Activated naive CD8-positive, alpha-beta T cell treated with anti-CD3 and anti-CD28 coated beads for 36 hours (primary cell): Measurements from ENCODE around the gene TMEM169. TPM values are rescaled to one million over a fixed set of nuclear protein-coding genes. Genes with fewer than 3 reads are reported as not detected.
A peak's percentile ranks its signal among the peaks of the same experiment; 100 is the strongest.

Experiments used
- DNase-seq: peaks from one replicate; pipeline ENCODE4 v3.0.0; 2021
- H3K27ac Mint-ChIP-seq: one replicate; pipeline ENCODE4 v1.8.0; 2022; ENCODE audit warnings: mild to moderate bottlenecking, moderate library complexity, mixed read lengths
- H3K27me3 Mint-ChIP-seq: one replicate; pipeline ENCODE4 v1.8.0; 2022; ENCODE audit warnings: mild to moderate bottlenecking, mixed read lengths
- H3K36me3 Mint-ChIP-seq: one replicate; pipeline ENCODE4 v1.8.0; 2021; ENCODE audit warnings: mild to moderate bottlenecking, mixed read lengths
- H3K4me1 Mint-ChIP-seq: one replicate; pipeline ENCODE4 v1.8.0; 2021; ENCODE audit warnings: mixed read lengths
- H3K4me3 Mint-ChIP-seq: one replicate; pipeline ENCODE4 v1.8.0; 2022; ENCODE audit warnings: mild to moderate bottlenecking, moderate library complexity, mixed read lengths
- H3K9me3 Mint-ChIP-seq: one replicate; pipeline ENCODE4 v1.8.0; 2022; ENCODE audit warnings: mixed read lengths
- total RNA-seq, 2 experiments: library from RNA; stranded (reverse); gene quantifications; one replicate each; pipeline ENCODE4 v1.2.3, GENCODE V29; 2021

The TMEM169 gene
- total RNA-seq, 2 experiments from 2014 or later = 0.40 to 0.41 TPM

DNA sequence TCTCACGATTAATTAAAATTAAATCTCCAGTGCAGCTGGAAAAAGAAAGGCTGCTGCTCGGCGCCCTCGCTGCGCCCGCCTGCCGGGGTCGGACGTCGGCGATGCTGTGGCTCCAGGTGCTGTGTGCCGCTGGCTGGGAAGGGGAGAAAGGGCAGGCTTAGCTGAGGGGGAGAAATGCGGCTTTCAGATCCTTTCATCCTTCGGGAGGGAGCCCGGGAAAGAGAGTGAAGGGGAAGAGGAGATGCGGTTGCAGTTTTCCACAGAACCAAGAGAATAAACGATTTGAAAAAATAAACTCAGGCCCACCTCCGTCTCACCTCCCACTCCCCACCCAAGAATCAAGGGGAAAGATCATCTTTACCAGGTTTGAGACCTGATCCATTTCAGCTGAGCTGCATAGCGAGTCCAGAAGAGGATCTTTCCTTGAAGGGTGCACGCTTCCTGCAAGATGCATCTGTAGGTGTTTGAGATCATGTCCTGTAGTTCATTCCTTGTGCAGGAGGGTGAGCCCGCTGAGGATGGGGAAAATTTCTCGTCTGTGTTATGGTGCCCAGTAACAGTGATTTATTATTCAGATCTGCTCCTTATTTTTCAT lies 495 bp downstream of the TMEM169 start:
- peak overlapping the region; percentile 97 for H3K4me3 Mint-ChIP-seq
- DNase-seq = peak; percentile 19
- H3K4me1 Mint-ChIP-seq = peaks cover 39% of the 10 kb centered on the region
- H3K36me3 Mint-ChIP-seq = peaks cover 2% of the 10 kb centered on the region
- peaks cover 5% of the 10 kb centered on the region for H3K9me3 Mint-ChIP-seq
- H3K27ac Mint-ChIP-seq = peak overlapping the region; percentile 82
- H3K27me3 Mint-ChIP-seq = no peaks in the 10 kb centered on the region

DNA sequence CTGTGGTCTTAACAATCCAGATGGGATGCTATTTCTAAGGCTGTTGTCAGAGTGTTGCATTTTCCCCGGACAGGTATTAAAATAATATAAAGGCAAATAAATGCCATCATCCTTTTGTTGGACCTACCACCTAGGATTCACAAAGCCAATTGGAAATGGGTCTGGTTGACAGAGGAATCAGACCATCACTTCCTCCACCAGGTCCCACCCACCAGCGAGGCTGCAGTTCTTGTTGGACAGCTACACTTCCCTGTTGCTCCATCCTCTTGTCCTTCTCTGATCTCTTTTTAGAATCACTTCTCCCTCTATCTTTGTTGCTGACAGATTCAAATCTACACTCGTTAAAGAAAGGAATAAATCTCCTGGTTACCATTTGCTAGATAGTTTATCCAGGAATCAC lies 1.1 kb downstream of the TMEM169 start:
- Mint-ChIP-seq H3K27ac (peak overlapping the region; percentile 82), H3K36me3 (peaks cover 2% of the 10 kb centered on the region)
- no peak for DNase-seq

DNA sequence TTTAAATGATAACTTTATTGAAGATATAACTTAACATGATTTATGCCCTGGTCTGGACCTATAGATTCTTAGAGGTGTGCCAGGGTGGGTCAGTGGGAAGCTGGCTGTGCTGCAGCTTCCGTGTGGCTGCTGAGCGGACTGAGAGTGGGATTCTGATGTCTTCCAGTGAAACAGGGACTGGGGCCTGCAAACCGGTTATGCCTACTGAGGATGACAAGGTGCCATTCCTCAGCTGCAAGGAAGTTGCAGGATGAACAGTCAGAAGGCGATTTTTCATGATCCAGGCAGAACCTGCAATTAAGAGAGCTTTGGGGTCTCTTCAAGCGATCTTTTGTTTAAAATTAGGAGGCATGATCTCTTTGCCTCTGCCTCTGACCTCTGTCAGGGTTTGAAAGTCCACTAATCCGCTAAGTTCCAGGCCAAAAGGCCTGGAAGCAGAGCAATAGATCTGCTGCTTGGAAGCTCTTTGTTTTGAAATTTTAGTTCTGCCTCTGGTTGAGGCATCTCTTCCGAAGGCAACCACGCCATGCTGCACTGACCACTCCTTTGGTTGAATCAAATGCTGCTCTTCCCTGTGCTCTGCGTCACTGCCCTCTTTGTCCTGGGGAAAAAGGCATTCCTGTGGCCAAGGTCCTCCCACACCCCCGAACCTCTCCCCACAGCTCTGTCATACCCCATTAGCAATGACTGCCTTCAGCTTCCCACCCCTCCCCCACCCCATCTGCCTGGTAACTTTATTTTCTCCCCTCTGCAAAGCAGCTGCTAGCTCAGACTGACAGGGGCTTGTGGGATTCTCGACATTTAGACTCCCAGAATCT lies 2.0 kb downstream of the TMEM169 start:
- H3K4me1 Mint-ChIP-seq = peaks cover 39% of the 10 kb centered on the region
- peaks cover 5% of the 10 kb centered on the region for H3K9me3 Mint-ChIP-seq
- H3K27me3 Mint-ChIP-seq = no peaks in the 10 kb centered on the region
- peaks cover 2% of the 10 kb centered on the region for H3K36me3 Mint-ChIP-seq
- peak overlapping the region; percentile 62 for H3K27ac Mint-ChIP-seq
- no peak for DNase-seq
- H3K4me3 Mint-ChIP-seq = no peak overlapping the region

More for the DNA sequence above, 1.1 kb downstream of the TMEM169 start:
- H3K9me3 Mint-ChIP-seq = peaks cover 5% of the 10 kb centered on the region
- no peaks in the 10 kb centered on the region for H3K27me3 Mint-ChIP-seq
- H3K4me3 Mint-ChIP-seq = peak overlapping the region; percentile 97
- peaks cover 39% of the 10 kb centered on the region for H3K4me1 Mint-ChIP-seq

DNA sequence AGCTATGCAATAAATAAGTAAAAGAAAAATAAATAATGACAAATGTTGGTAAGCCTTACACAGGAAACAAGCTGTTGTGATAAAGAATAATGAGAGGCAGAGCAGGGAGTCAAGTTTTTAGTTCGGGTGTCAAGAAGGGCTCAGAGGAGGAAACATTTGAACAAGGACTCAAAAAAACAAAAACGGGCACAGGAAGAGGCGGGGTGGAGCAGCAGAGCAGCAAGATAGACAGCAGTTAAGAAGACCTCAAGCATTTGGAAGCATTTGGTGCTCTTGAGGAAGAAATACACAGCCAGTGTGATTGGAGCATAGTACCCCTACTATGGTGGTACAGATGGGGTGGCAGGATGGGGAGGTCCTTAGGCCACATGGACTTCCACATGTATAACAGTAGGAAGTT lies 2.8 kb downstream of the TMEM169 start:
- DNase-seq = no peak
- Mint-ChIP-seq H3K9me3 (peaks cover 5% of the 10 kb centered on the region), H3K4me3 (peak overlapping the region; percentile 25), H3K36me3 (peaks cover 4% of the 10 kb centered on the region), H3K27ac (peak overlapping the region; percentile 91), H3K27me3 (no peaks in the 10 kb centered on the region), H3K4me1 (peaks cover 40% of the 10 kb centered on the region)

DNA sequence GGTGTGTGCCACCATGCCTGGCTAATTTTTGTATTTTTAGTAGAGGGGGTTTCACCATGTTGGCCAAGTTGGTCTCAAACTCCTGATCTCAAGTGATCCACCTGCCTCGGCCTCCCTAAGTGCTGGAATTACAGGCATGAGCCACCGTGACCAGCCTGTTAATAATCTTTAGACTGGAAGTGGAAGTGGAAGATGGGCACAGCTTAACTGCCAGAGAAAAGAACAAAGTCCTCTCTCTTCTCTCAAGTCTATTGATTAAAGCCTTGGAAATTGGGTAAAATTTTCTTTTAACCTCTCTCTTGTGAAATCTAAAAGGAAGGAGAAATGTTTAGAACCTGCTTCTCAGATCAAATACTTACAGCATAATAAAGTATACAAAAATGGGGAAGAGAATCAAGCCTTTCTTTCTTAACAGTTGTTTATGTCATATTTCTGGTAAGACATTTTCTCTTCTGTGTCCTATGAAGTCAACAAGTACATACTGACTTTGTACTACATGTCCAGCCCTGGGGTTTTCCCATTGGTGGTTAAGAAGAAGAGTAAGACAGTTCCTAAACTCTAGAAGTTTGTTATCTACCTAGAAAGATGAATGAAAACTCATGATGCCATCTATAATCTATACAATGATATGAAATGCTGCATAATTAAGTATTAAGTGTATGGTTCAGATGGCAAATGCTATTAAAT lies 4.6 kb downstream of the TMEM169 start:
- H3K9me3 Mint-ChIP-seq = peaks cover 7% of the 10 kb centered on the region
- H3K4me1 Mint-ChIP-seq = peaks cover 46% of the 10 kb centered on the region
- no peak for DNase-seq
- no peak overlapping the region for H3K4me3 Mint-ChIP-seq
- peak overlapping the region; percentile 43 for H3K27ac Mint-ChIP-seq
- no peaks in the 10 kb centered on the region for H3K27me3 Mint-ChIP-seq
- H3K36me3 Mint-ChIP-seq = peaks cover 4% of the 10 kb centered on the region

DNA sequence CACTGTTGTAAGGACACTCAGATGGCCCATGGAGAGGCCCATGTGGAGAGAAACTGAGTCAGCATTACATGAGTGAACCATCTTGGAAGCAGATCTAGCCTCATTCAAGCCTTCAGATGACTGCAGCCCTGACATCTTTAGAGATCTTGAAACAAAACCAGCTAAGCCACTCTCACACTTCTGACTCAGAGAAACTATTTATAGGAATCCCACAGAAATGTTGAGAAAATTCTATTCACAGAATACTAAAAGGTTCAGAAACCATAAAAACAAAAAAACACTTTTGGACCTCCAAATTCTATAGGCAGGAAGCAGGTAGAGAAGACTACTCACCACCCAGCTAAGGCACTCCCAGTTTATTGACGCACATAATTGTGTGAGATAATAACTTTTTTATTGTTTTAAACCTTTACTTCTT lies 8.7 kb downstream of the TMEM169 start:
- peaks cover 16% of the 10 kb centered on the region for H3K4me1 Mint-ChIP-seq
- no peak for DNase-seq
- peaks cover 5% of the 10 kb centered on the region for H3K9me3 Mint-ChIP-seq
- peaks cover 4% of the 10 kb centered on the region for H3K36me3 Mint-ChIP-seq
- H3K27me3 Mint-ChIP-seq = no peaks in the 10 kb centered on the region
- peak overlapping the region; percentile 39 for H3K27ac Mint-ChIP-seq
- H3K4me3 Mint-ChIP-seq = no peak overlapping the region

DNA sequence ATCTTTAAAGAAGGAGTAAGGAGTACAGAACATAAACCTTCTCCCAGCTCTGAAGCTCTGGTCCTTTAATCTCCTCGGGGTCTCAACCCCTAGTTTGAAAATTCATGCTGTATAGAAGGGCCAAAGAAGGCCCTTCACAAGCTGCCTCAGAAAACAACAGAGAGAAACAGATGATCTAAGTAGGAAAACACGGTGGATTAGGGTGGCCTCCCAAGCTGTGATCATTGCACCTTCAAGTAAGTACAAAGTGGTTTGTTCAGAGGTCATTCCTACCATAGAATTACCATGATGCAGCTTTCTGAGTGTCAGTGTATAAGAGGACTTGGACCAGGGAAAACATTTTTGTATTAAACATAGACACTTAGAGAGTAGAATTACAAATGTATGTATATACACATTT lies 10.9 kb downstream of the TMEM169 start:
- H3K27ac Mint-ChIP-seq = no peak overlapping the region
- peaks cover 3% of the 10 kb centered on the region for H3K9me3 Mint-ChIP-seq
- no peak overlapping the region for H3K4me3 Mint-ChIP-seq
- peaks cover 2% of the 10 kb centered on the region for H3K36me3 Mint-ChIP-seq
- peaks cover 15% of the 10 kb centered on the region for H3K4me1 Mint-ChIP-seq
- no peaks in the 10 kb centered on the region for H3K27me3 Mint-ChIP-seq
- DNase-seq = no peak

DNA sequence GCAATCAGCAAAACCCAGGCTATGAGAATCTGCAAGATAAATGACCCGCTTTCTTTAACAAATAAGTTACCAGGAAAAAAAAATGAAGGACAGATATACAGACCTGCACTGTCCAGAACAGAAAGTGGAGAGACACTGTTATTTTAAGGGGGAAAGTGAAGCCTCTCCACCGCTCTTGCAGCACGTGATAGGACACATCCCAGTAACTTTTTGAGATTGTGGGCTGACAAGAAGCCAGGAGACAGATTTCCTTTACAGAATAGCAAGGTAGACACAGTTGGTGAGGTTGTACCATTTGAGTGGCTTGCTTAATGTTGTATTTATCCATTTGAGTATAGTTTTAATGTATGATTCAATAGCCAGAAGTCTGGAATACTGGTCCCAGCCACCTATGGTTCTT lies 13.0 kb downstream of the TMEM169 start:
- no peak for DNase-seq
- Mint-ChIP-seq H3K27me3 (no peaks in the 10 kb centered on the region), H3K9me3 (peaks cover 3% of the 10 kb centered on the region), H3K36me3 (no peaks in the 10 kb centered on the region), H3K4me1 (peaks cover 14% of the 10 kb centered on the region), H3K27ac (no peak overlapping the region), H3K4me3 (no peak overlapping the region)

DNA sequence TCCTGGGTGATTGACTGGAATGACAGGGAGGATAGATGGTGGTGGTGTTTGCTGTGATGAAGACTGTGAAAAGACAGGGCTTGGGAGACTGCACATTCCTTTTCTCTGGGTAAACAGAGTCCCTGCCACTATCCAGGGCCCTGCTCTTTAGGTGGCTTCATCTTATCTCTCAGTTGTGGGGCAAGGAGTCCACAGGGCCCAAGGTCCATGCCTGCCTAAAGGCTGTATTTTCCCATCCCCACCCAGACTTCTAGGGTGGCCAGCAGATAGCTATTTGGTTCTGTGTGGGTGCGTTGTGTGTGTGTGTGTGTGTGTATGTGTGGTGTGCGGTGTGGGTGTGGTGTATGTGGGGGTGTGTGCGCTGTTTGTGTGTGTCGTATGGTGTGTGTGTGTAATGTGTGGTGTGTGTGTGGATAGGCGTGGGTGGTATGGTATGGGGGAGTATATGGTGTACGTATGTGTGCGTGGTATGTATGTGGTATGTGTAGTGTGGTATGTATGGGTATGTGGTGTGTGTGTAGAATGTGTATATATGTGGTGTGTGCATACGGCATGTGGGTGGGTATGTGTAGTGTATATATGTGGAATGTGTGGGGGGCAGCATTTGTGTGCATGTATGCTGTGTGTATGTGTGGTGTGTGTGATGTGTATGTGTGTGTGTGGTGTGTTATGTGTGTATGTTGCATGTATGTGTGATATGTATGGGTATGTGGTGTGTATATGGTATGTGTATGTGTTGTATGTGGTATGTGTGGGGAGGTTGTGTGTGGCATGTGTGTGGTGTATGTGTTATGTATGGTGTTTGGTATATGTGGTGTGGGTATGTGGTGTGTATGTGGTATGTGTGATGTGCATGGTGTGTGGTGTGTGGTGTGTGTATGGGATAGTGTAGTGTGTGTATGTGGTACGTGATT lies 17.0 kb downstream of the TMEM169 start:
- Mint-ChIP-seq H3K27me3 (no peaks in the 10 kb centered on the region), H3K4me1 (no peaks in the 10 kb centered on the region), H3K9me3 (no peaks in the 10 kb centered on the region), H3K27ac (no peak overlapping the region), H3K4me3 (no peak overlapping the region), H3K36me3 (no peaks in the 10 kb centered on the region)
- no peak for DNase-seq

DNA sequence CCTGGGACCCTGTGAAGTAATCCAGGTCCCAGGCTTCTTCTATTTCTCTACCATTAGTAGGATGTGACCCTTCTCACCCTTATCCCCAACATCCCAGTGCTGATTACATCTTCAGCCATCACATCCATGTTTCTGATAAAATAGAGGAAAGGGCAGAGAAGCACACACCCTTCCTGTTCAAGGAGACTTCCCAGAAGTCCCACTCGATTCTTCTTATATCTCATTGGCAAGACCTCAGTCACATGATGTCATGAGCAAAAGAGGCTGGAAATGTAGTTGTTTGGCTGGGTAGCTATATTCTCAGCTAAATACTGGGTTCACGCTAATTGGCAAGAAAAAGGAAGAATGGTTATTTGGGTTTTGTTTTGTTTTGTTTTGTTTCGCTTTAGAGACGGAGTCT lies 19.4 kb downstream of the TMEM169 start:
- no peaks in the 10 kb centered on the region for H3K36me3 Mint-ChIP-seq
- H3K27me3 Mint-ChIP-seq = no peaks in the 10 kb centered on the region
- no peak overlapping the region for H3K4me3 Mint-ChIP-seq
- no peaks in the 10 kb centered on the region for H3K9me3 Mint-ChIP-seq
- no peaks in the 10 kb centered on the region for H3K4me1 Mint-ChIP-seq
- H3K27ac Mint-ChIP-seq = no peak overlapping the region
- no peak for DNase-seq

DNA sequence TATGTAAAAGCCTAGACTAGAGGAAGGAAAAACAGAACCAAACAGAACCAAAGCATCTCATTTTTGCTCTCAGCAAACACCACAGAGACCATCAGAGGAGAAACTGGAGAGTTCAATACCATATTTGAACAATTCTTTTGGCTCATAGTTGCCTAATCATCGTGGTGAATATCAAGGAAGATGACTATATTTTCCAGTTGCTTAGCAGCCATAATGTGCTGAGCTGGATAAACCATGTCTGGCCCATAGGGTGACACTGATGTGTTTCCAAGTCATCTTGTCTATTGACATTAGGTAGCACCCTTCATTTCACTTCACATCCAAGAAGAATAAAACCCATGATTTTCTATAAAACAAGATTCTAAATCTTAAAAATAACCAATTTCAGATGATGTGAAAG lies 21.5 kb downstream of the TMEM169 start:
- Mint-ChIP-seq H3K4me1 (peaks cover 2% of the 10 kb centered on the region), H3K9me3 (no peaks in the 10 kb centered on the region), H3K36me3 (no peaks in the 10 kb centered on the region), H3K27ac (no peak overlapping the region), H3K27me3 (no peaks in the 10 kb centered on the region), H3K4me3 (no peak overlapping the region)
- no peak for DNase-seq

DNA sequence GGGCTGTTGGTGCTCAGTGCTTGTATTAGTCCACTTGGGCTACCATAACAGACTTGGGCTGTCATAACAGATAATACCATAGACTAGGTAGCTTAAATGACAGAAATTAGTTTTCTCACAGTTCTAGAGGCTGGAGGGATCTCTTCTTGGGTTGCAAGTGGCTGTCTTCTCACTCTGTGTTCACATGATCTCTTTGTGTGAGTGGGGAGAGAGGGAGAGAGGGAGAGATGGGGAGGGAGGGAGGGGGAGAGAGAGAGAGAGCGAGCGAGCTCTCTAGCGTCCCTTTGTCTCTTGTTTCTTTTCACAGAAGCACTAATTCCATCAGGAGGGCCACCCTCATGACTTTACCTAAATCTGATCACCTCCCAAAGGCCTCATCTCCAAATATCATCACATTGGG lies 23.0 kb downstream of the TMEM169 start:
- Mint-ChIP-seq H3K27ac (no peak overlapping the region), H3K4me3 (no peak overlapping the region), H3K27me3 (peaks cover 3% of the 10 kb centered on the region), H3K36me3 (peaks cover 6% of the 10 kb centered on the region), H3K9me3 (no peaks in the 10 kb centered on the region), H3K4me1 (peaks cover 10% of the 10 kb centered on the region)
- DNase-seq = no peak

DNA sequence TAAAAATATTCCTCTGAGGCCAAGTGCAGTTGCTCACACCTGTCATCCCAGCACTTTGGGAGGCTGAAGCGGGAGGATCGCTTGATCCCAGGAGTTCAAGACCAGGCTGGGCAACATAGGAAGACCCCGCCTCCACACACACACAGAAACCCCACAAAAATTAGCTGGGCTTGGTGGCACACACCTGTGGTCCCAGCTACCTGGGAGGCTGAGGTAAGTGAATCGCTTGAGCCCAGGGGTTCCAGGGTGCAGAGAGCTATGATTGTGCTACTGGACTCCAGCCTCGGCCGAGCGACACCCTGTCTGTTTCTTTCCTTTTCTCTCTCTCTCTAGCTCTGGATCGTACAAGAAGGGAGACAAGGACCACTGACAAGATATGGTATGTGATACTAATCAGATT lies 25.6 kb downstream of the TMEM169 start:
- Mint-ChIP-seq H3K4me3 (no peak overlapping the region), H3K27me3 (peaks cover 3% of the 10 kb centered on the region), H3K36me3 (peaks cover 27% of the 10 kb centered on the region), H3K9me3 (no peaks in the 10 kb centered on the region), H3K4me1 (peaks cover 24% of the 10 kb centered on the region), H3K27ac (no peak overlapping the region)
- no peak for DNase-seq

DNA sequence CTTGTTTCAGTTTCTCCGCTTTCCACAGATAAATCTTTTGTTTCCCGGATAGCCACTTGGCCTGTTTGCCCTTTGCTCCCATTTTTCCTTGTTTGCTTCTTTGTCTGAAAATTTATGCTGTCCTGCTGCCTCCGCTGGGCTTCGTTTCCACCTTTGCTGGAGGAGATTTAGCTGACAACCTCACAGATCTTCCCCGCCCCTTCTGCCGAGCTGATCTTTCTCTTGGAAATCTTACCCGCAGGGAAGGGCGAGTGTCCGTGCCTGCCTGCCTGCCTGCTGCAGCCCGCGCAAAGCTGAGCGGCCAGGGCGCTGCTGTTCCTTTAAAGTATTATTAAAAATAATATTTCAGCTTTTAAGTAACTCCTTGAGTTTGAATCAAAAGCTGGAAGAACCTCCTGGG lies 26.0 kb downstream of the TMEM169 start:
- peaks cover 28% of the 10 kb centered on the region for H3K4me1 Mint-ChIP-seq
- no peak overlapping the region for H3K4me3 Mint-ChIP-seq
- no peak overlapping the region for H3K27ac Mint-ChIP-seq
- DNase-seq = no peak
- peaks cover 3% of the 10 kb centered on the region for H3K27me3 Mint-ChIP-seq
- H3K36me3 Mint-ChIP-seq = peaks cover 30% of the 10 kb centered on the region
- H3K9me3 Mint-ChIP-seq = no peaks in the 10 kb centered on the region
